Lung (tissue), 12 donors: ENCODE data around the gene USF2. TPM values are rescaled to one million over a fixed set of nuclear protein-coding genes. Genes with fewer than 3 reads are reported as not detected.

Experiments
- ATAC-seq: fragments of 200-7000 bp; cut with Tn5 transposase; one replicate; pipeline ENCODE4 v1.9.1; 2020; ENCODE audit warnings: moderate number of reproducible peaks; ENCODE audit not compliant: insufficient read depth, low FRiP score
- DNase-seq, 3 donors: peaks; one replicate each; pipeline ENCODE4 v3.0.0-alpha.2; 2013 to 2017
- H3K27ac ChIP-seq, 2 donors: one replicate each; pipeline ENCODE4 v1.5.1; 2013; ENCODE audit warnings: mild to moderate bottlenecking in 2 of 2, moderate library complexity in 2 of 2, control low read depth in 1 of 2, inconsistent platforms in 1 of 2, low read depth in 1 of 2, low read length in 1 of 2
- H3K27me3 ChIP-seq, 3 donors: one replicate each; pipeline ENCODE4 v1.5.1; 2013; ENCODE audit warnings: low read length in 2 of 3; ENCODE audit not compliant: control insufficient read depth in 3 of 3, insufficient read depth in 3 of 3
- H3K36me3 ChIP-seq, 4 donors: one replicate each; pipeline ENCODE4 v1.5.1; 2013; ENCODE audit warnings: low read length in 4 of 4, mild to moderate bottlenecking in 1 of 4, moderate library complexity in 1 of 4; ENCODE audit not compliant: control insufficient read depth in 4 of 4, insufficient read depth in 4 of 4
- H3K4me1 ChIP-seq, 5 donors: one replicate each; pipeline ENCODE4 v1.5.1; 2013; ENCODE audit warnings: low read length in 5 of 5, mild to moderate bottlenecking in 2 of 5, moderate library complexity in 1 of 5; ENCODE audit not compliant: control insufficient read depth in 5 of 5, insufficient read depth in 5 of 5
- H3K4me3 ChIP-seq: one replicate; pipeline ENCODE4 v1.5.1; 2013; ENCODE audit warnings: mild to moderate bottlenecking, control low read depth, moderate library complexity
- H3K9ac ChIP-seq, 2 donors: one replicate each; pipeline ENCODE4 v1.5.1; 2013; ENCODE audit warnings: low read length in 2 of 2, control low read depth in 1 of 2; ENCODE audit not compliant: insufficient read depth in 1 of 2
- H3K9me3 ChIP-seq, 4 donors: one replicate each; pipeline ENCODE4 v1.5.1; 2013; ENCODE audit warnings: low read length in 3 of 4, mild to moderate bottlenecking in 1 of 4, moderate library complexity in 1 of 4; ENCODE audit not compliant: control insufficient read depth in 4 of 4, insufficient read depth in 3 of 4
- WGBS, 2 donors: extraction: QIAGEN DNeasy Blood & Tissue Kit; methylation state at CpG; one replicate each; pipeline ENCODE4 v1.1.7; 2013; 5-methylcytosine and 5-hydroxymethylcytosine counted together
- polyA plus RNA-seq, 2 donors: library from polyadenylated mRNA; stranded (reverse); fragments of 200-250 nt; gene quantifications; one replicate each; pipeline ENCODE4 v1.2.1, GENCODE V29; 2013
- total RNA-seq, 2 donors: library from RNA; depleted of rRNA in 1 of 2; stranded (reverse); fragments of >200 nt in 1 of 2; gene quantifications; one replicate each; pipeline ENCODE4 v1.2.1, GENCODE V29; 2014 to 2021
- TF ChIP-seq, protein P1 (sequence below): IDR thresholded peaks from 2 replicates; pipeline ENCODE4 v1.5.1; 2012; ENCODE audit warnings: mild to moderate bottlenecking; ENCODE audit errors: control extremely low read depth, extremely low read depth
- donor health status: control.
- donor health status: control.
- donor health status: Bipolar disorder and iron deficiency.
- donor health status: healthy.
- donor health status: DM: yes; HTN: yes; CAD: no.

The USF2 gene
- total and polyA plus RNA-seq, 4 donors = 74.9 to 163 (median 133) TPM

DNA sequence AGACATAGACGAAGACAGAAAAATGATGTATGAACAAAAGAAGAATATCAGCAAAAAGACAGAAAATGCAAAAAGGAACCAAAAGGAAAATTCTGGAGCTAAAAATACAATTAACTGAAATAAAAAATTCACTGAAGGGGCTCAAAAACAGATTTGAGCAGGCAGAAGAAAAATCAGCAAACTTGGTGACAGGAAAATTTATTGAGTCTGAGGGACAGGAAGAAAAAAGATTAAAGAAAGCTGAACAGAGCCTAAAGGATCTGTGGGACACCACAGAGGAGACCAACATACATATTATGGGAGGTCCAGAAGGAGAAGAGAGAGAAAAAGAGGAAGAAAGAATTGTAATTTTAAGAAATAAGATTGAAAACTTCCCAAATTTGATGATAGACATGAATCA, 27.3 kb upstream of the USF2 start:
- H3K4me1 ChIP-seq = no peaks in the 10 kb centered on the region
- no peak for DNase-seq
- peaks cover 0 to 2% (median 0%) of the 10 kb centered on the region in 3 donors for H3K27me3 ChIP-seq
- ATAC-seq = no peak
- TF ChIP-seq, protein P1, sequence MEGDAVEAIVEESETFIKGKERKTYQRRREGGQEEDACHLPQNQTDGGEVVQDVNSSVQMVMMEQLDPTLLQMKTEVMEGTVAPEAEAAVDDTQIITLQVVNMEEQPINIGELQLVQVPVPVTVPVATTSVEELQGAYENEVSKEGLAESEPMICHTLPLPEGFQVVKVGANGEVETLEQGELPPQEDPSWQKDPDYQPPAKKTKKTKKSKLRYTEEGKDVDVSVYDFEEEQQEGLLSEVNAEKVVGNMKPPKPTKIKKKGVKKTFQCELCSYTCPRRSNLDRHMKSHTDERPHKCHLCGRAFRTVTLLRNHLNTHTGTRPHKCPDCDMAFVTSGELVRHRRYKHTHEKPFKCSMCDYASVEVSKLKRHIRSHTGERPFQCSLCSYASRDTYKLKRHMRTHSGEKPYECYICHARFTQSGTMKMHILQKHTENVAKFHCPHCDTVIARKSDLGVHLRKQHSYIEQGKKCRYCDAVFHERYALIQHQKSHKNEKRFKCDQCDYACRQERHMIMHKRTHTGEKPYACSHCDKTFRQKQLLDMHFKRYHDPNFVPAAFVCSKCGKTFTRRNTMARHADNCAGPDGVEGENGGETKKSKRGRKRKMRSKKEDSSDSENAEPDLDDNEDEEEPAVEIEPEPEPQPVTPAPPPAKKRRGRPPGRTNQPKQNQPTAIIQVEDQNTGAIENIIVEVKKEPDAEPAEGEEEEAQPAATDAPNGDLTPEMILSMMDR = no peak
- H3K9me3 ChIP-seq = peaks cover 0 to 8% (median 0%) of the 10 kb centered on the region in 4 donors
- H3K4me3 ChIP-seq = no peak overlapping the region
- H3K36me3 ChIP-seq = no peaks in the 10 kb centered on the region
- 94 to 100% methylated on average over 1 of the region's 1 CpG for WGBS, 2 donors
- no peak overlapping the region for H3K27ac ChIP-seq
- H3K9ac ChIP-seq = no peak overlapping the region

DNA sequence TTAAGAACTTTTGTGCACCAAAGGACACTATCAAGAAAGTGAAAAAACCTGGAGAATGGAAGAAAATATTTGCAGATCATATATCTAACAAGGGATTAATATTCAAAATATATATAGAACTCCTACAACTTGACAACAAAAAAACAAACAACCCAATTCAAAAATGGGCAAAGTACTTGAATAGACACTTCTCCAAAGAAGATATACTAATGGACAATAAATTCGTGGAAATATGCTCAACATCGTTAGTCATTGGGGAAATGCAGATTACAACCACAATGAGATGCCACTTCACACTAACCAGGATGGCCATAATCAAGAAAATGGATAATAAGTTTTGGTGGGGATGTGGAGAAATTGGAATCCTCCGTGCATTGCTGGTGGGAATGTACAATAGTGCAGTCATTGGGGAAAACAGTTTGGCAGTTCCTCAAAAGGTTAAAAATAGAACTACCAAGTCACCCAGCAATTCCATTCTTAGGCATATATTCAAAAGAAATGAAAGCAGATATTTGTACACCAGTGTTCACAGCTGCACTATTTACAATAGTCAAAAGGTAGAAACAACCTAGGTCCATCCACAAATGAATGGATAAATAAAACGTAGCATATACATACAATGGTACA, 22.2 kb upstream of the USF2 start:
- Histone ChIP-seq H3K4me3 (no peak overlapping the region), H3K27me3 (peaks cover 0 to 24% (median 14%) of the 10 kb centered on the region in 3 donors), H3K9me3 (no peaks in the 10 kb centered on the region), H3K27ac (no peak overlapping the region), H3K4me1 (peaks cover 0 to 4% (median 0%) of the 10 kb centered on the region in 5 donors), H3K36me3 (peaks cover 0 to 3% (median 0%) of the 10 kb centered on the region in 4 donors), H3K9ac (no peak overlapping the region)
- WGBS, 2 donors = 62 to 69% methylated on average over 4 of the region's 4 CpGs
- no peak for ATAC-seq
- no peak for DNase-seq
- TF ChIP-seq, protein P1 = no peak

DNA sequence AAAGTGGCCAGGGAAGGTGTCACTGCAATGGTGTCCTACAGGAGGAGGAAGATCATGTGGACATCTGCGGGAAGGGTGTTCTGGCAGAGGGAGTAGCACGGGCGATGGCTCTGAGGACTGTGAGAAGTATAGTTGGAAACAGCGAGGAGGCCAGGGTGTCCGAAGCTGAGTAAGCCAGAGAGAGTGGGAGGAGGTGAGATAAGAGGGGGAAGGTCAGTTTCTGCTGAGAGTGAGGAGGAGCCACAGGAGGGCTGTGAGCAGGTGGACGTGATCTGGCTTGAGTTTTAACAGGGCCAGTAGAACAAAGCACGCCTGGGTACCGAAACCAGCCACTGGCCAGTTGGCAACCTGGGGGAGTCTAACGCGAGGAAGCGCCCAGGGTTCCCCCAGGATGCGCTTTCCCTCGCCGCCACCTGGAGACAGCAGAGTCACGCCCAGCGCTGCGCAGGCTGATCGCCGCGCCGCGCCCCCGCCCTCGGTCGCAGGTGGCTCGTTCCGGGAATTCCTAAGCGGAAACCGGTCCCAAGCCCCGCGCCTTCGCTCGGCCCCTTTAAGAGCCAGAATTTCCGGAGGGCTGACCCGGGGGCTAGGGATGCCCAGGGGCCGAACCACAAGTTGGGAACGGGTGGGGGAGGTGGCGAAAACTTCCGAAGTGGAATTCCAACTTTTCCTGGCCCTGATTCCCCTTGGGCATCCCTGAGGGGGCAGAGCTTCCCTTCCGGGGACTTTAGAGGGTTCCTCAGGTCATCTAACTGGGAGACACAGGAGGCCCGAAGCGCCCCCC, 21.0 kb upstream of the USF2 start:
- peaks cover 0 to 4% (median 0%) of the 10 kb centered on the region in 5 donors for H3K4me1 ChIP-seq
- peak overlapping the region; percentile 70 for H3K4me3 ChIP-seq
- peak; percentile 75 to 87 (median 85) for DNase-seq
- 4 to 7% methylated on average over 42 of the region's 42 CpGs for WGBS, 2 donors
- H3K9me3 ChIP-seq = no peaks in the 10 kb centered on the region
- H3K36me3 ChIP-seq = peaks cover 0 to 4% (median 0%) of the 10 kb centered on the region in 4 donors
- TF ChIP-seq, protein P1 = peak; percentile 11
- peaks cover 0 to 24% (median 14%) of the 10 kb centered on the region in 3 donors for H3K27me3 ChIP-seq
- peak; percentile 78 for ATAC-seq
- peak overlapping the region; percentile 59 to 94 for H3K27ac ChIP-seq
- H3K9ac ChIP-seq = peak overlapping the region in 1 of 2 donors; percentile 60
